Coronary artery (tissue), 2 donors: ENCODE results near the gene DDX25.

ENCODE experiments used
- DNase-seq: peaks from one replicate; pipeline ENCODE4 v3.0.0-alpha.2; 2017; ENCODE audit warnings: low spot score
- H3K27ac ChIP-seq, 2 donors: fragments of 200-600 bp; sonication (generic); one replicate each; pipeline ENCODE4 v1.5.1; 2016 to 2019
- H3K4me3 ChIP-seq: fragments of 200-600 bp; sonication (generic); 2 replicates; pipeline ENCODE4 v1.5.1; 2016; ENCODE audit warnings: mild to moderate bottlenecking, moderate library complexity
- CTCF ChIP-seq: fragments of 200-600 bp; sonication (generic); IDR thresholded peaks from one replicate; pipeline ENCODE4 v1.5.1; 2019; ENCODE audit warnings: antibody characterized with exemption

Gene DDX25

GRCh38 chr11:125950696-125951651, 46.7 kb downstream of the DDX25 start:
- H3K27ac ChIP-seq, result peak overlapping the region in 1 of 2 donors; percentile 72
- DNase-seq, result peak; percentile 80
- no peak overlapping the region for H3K4me3 ChIP-seq
- no peak for TF ChIP-seq CTCF

GRCh38 chr11:125951731-125952130, 47.4 kb downstream of the DDX25 start:
- Histone ChIP-seq H3K4me3 (no peak overlapping the region), H3K27ac (peak overlapping the region in 1 of 2 donors; percentile 72)
- DNase-seq, result no peak
- TF ChIP-seq CTCF, result no peak

GRCh38 chr11:125952559-125952958, 48.3 kb downstream of the DDX25 start:
- Histone ChIP-seq H3K27ac (no peak overlapping the region), H3K4me3 (no peak overlapping the region)
- TF ChIP-seq CTCF, result no peak
- DNase-seq, result no peak

- Histone ChIP-seq H3K27ac (peak overlapping the region in 1 of 2 donors; percentile 54), H3K4me3 (no peak overlapping the region)
- peak; percentile 74 for DNase-seq
- no peak for TF ChIP-seq CTCF
Observed at GRCh38 chr11:125952973-125953372, 48.7 kb downstream of the DDX25 start.

- TF ChIP-seq CTCF, result no peak
- no peak overlapping the region for H3K4me3 ChIP-seq
- H3K27ac ChIP-seq, result peak overlapping the region in 1 of 2 donors; percentile 54
- no peak for DNase-seq
Observed at GRCh38 chr11:125953401-125953935, 49.2 kb downstream of the DDX25 start.

- DNase-seq, result no peak
- no peak for TF ChIP-seq CTCF
- Histone ChIP-seq H3K27ac (peak overlapping the region in 1 of 2 donors; percentile 2), H3K4me3 (no peak overlapping the region)
Observed at GRCh38 chr11:125954123-125954944, 50.0 kb downstream of the DDX25 start.
